WTC11 (cell line): Measurements from ENCODE around the gene C1orf56. TPM values are rescaled to one million over a fixed set of nuclear protein-coding genes. Genes with fewer than 3 reads are reported as not detected.

Experiments used
- ATAC-seq: fragments of 200-7000 bp; cut with Tn5 transposase; 2 replicates; pipeline ENCODE4 v1.10.0; 2021; ENCODE audit warnings: mild to moderate bottlenecking, moderate library complexity
- CTCF ChIA-PET: fragments of 300-600 bp; sonication (Branson Sonifier 250); formaldehyde crosslinking; loops from one replicate; lab custom pipeline; 2021; ENCODE audit warnings: antibody characterized with exemption; lab: Charles Lee
- POLR2A ChIA-PET: fragments of 350-600 bp; sonication (Branson Sonifier 250); formaldehyde crosslinking; loops from one replicate; lab custom pipeline; 2021; ENCODE audit warnings: antibody characterized with exemption; lab: Charles Lee
- DNase-seq: peaks from one replicate; pipeline ENCODE4 v3.0.0; 2021; ENCODE audit warnings: low spot score
- H3K27ac Mint-ChIP-seq: 2 replicates; pipeline ENCODE4 v1.8.0; 2021; ENCODE audit warnings: mixed read lengths
- H3K27me3 Mint-ChIP-seq: 2 replicates; pipeline ENCODE4 v1.8.0; 2021; ENCODE audit warnings: low read depth, mild to moderate bottlenecking, moderate library complexity, mixed read lengths
- H3K36me3 Mint-ChIP-seq: 2 replicates; pipeline ENCODE4 v1.8.0; 2021; ENCODE audit warnings: mixed read lengths
- H3K4me1 Mint-ChIP-seq: 2 replicates; pipeline ENCODE4 v1.8.0; 2022; ENCODE audit warnings: mixed read lengths
- H3K4me3 Mint-ChIP-seq: 2 replicates; pipeline ENCODE4 v1.8.0; 2021; ENCODE audit warnings: mild to moderate bottlenecking, moderate library complexity, mixed read lengths
- H3K9me3 Mint-ChIP-seq: 2 replicates; pipeline ENCODE4 v1.8.0; 2021; ENCODE audit warnings: mixed read lengths
- ATF2 ChIP-seq: sonication (generic); formaldehyde crosslinking; IDR thresholded peaks from 2 replicates; pipeline ENCODE4 v1.8.1; 2022; ENCODE audit warnings: low read depth, missing genetic modification reagents, borderline replicate concordance
- CREB1 ChIP-seq: sonication (generic); formaldehyde crosslinking; IDR thresholded peaks from 2 replicates; pipeline ENCODE4 v1.8.0; 2023; ENCODE audit warnings: mild to moderate bottlenecking, missing genetic modification reagents
- CTCF ChIP-seq: fragments of 200-600 bp; IDR thresholded peaks from 2 replicates; pipeline ENCODE4 v1.8.0; 2022; ENCODE audit warnings: antibody characterized with exemption
- EMX1 ChIP-seq: fragments of 250-450 bp; sonication (Bioruptor Pico); IDR thresholded peaks from 2 replicates; pipeline ENCODE4 v1.8.0; 2021; ENCODE audit warnings: mild to moderate bottlenecking
- ESRRA ChIP-seq: sonication (generic); formaldehyde crosslinking; IDR thresholded peaks from 2 replicates; pipeline ENCODE4 v1.8.1; 2022; ENCODE audit warnings: mild to moderate bottlenecking, missing genetic modification reagents, borderline replicate concordance
- ETV6 ChIP-seq: sonication (generic); formaldehyde crosslinking; IDR thresholded peaks from 2 replicates; pipeline ENCODE4 v1.8.1; 2022; ENCODE audit warnings: mild to moderate bottlenecking, missing genetic modification reagents
- GRHL2 ChIP-seq: fragments of 250-450 bp; sonication (Bioruptor Pico); IDR thresholded peaks from 2 replicates; pipeline ENCODE4 v1.8.0; 2022; ENCODE audit warnings: mild to moderate bottlenecking, moderate library complexity; ENCODE audit not compliant: insufficient replicate concordance, severe bottlenecking
- JUN ChIP-seq: sonication (generic); formaldehyde crosslinking; IDR thresholded peaks from 2 replicates; pipeline ENCODE4 v1.8.0; 2023; ENCODE audit warnings: mild to moderate bottlenecking, missing genetic modification reagents
- KAT7 ChIP-seq: sonication (generic); formaldehyde crosslinking; IDR thresholded peaks from 2 replicates; pipeline ENCODE4 v1.8.1; 2023; ENCODE audit warnings: missing genetic modification reagents, mild to moderate bottlenecking, borderline replicate concordance
- MYBL2 ChIP-seq: sonication (generic); formaldehyde crosslinking; IDR thresholded peaks from 2 replicates; pipeline ENCODE4 v1.8.1; 2023; ENCODE audit warnings: mild to moderate bottlenecking, moderate library complexity, missing genetic modification reagents
- NFYB ChIP-seq: sonication (generic); formaldehyde crosslinking; conservative IDR thresholded peaks from 2 replicates; pipeline ENCODE4 v1.8.0; 2022; ENCODE audit warnings: low read depth, missing genetic modification reagents
- NR2C2 ChIP-seq: sonication (generic); formaldehyde crosslinking; IDR thresholded peaks from 2 replicates; pipeline ENCODE4 v1.8.0; 2022; ENCODE audit warnings: mild to moderate bottlenecking, missing genetic modification reagents
- TEAD1 ChIP-seq: sonication (generic); formaldehyde crosslinking; IDR thresholded peaks from 2 replicates; pipeline ENCODE4 v1.8.0; 2022; ENCODE audit warnings: mild to moderate bottlenecking, missing genetic modification reagents
- TP53 ChIP-seq: sonication (generic); formaldehyde crosslinking; IDR thresholded peaks from 2 replicates; pipeline ENCODE4 v1.8.1; 2023; ENCODE audit warnings: mild to moderate bottlenecking, missing genetic modification reagents
- ZBTB43 ChIP-seq: sonication (generic); formaldehyde crosslinking; IDR thresholded peaks from 2 replicates; pipeline ENCODE4 v1.8.1; 2023; ENCODE audit warnings: mild to moderate bottlenecking, missing genetic modification reagents
- ZNF121 ChIP-seq: sonication (generic); formaldehyde crosslinking; IDR thresholded peaks from 2 replicates; pipeline ENCODE4 v1.8.0; 2023; ENCODE audit warnings: missing genetic modification reagents
- ZNF219 ChIP-seq: sonication (generic); formaldehyde crosslinking; IDR thresholded peaks from 2 replicates; pipeline ENCODE4 v1.8.0; 2023; ENCODE audit warnings: missing genetic modification reagents, mild to moderate bottlenecking, borderline replicate concordance
- ZNF263 ChIP-seq: sonication (generic); formaldehyde crosslinking; IDR thresholded peaks from 2 replicates; pipeline ENCODE4 v1.8.1; 2022; ENCODE audit warnings: low read depth, mild to moderate bottlenecking, moderate library complexity, missing genetic modification reagents
- total RNA-seq: library from RNA; stranded (reverse); gene quantifications from 3 replicates; pipeline ENCODE4 v1.2.3, GENCODE V29; 2021
- TF ChIP-seq, protein P1 (sequence below): sonication (generic); formaldehyde crosslinking; IDR thresholded peaks from 2 replicates; pipeline ENCODE4 v1.8.0; 2023; ENCODE audit warnings: mild to moderate bottlenecking, missing genetic modification reagents
- TF ChIP-seq, protein P2 (sequence below): sonication (generic); formaldehyde crosslinking; IDR thresholded peaks from 2 replicates; pipeline ENCODE4 v1.8.0; 2022; ENCODE audit warnings: missing genetic modification reagents
- TF ChIP-seq, protein P3 (sequence below): fragments of 250-450 bp; sonication (Bioruptor Pico); IDR thresholded peaks from 2 replicates; pipeline ENCODE4 v1.9.0; 2021; ENCODE audit warnings: moderate library complexity, mild to moderate bottlenecking, inconsistent platforms, borderline replicate concordance
- TF ChIP-seq, protein P4 (sequence below): fragments of 250-450 bp; sonication (Bioruptor Pico); IDR thresholded peaks from 2 replicates; pipeline ENCODE4 v2.1.2; 2022; ENCODE audit warnings: mild to moderate bottlenecking, moderate library complexity
- TF ChIP-seq, protein P5 (sequence below): sonication (generic); formaldehyde crosslinking; IDR thresholded peaks from 2 replicates; pipeline ENCODE4 v1.8.0; 2022; ENCODE audit warnings: mild to moderate bottlenecking, missing genetic modification reagents

Gene C1orf56
- total RNA-seq, 1 experiment from 2014 or later, result 2.9 TPM

GRCh38 chr1:151070474-151071276 lies 23.1 kb downstream of the C1orf56 start, which contains the start of gene GABPB2:
Gene GABPB2 (plus strand): TSS chr1:151070761. CDS start chr1:151088190, 17,429 bp downstream.
- DNase-seq (peak; percentile 93), ATAC-seq (peak; percentile 90)
- Mint-ChIP-seq H3K4me1 (peaks cover 10% of the 10 kb centered on the region), H3K9me3 (no peaks in the 10 kb centered on the region), H3K36me3 (peaks cover 11% of the 10 kb centered on the region), H3K27me3 (no peaks in the 10 kb centered on the region), H3K4me3 (peak within 1 kb of the TSS; percentile 94), H3K27ac (peak within 1 kb of the TSS; percentile 100)
- ChIA-PET CTCF (interaction anchor here (0.6 to 3.0 kb wide), 31 partner anchors 11 to 373 kb away, joined by 3 to 39 read pairs (median 5); partner anchors contain the start of genes ANXA9, BNIPL, C1orf56 and CDC42SE1), POLR2A (interaction anchor here (0.5 to 1.6 kb wide), 8 partner anchors 9 to 847 kb away, joined by 3 to 13 read pairs (median 5); partner anchors contain the start of genes CDC42SE1, MINDY1 and MLLT11)
- TF ChIP-seq ZNF219 (CRISPR knock-in tag) (no peak), KAT7 (CRISPR knock-in tag) (no peak; the same call in 1 of the 2 replicates), CTCF (peak; percentile 97), JUN (CRISPR knock-in tag) (peak; percentile 72), GRHL2 (CRISPR knock-in tag) (no peak), TP53 (CRISPR knock-in tag) (peak; percentile 78; the same call in 1 of the 2 replicates), ETV6 (CRISPR knock-in tag) (peak; percentile 38; the same call in 1 of the 2 replicates), TEAD1 (CRISPR knock-in tag) (peak; percentile 67), ATF2 (CRISPR knock-in tag) (no peak), ZNF263 (peak; percentile 72; the same call in 1 of the 2 replicates), ZNF121 (CRISPR knock-in tag) (0 out of 2 replicates have a peak, but pooled peaks have one; percentile 23), MYBL2 (CRISPR knock-in tag) (peak; percentile 44; the same call in 1 of the 2 replicates), NR2C2 (CRISPR knock-in tag) (no peak), NFYB (no peak), EMX1 (CRISPR knock-in tag) (no peak), ZBTB43 (CRISPR knock-in tag) (no peak; the same call in 1 of the 2 replicates), CREB1 (CRISPR knock-in tag) (no peak), ESRRA (CRISPR knock-in tag) (no peak)
- TF ChIP-seq, protein P1, sequence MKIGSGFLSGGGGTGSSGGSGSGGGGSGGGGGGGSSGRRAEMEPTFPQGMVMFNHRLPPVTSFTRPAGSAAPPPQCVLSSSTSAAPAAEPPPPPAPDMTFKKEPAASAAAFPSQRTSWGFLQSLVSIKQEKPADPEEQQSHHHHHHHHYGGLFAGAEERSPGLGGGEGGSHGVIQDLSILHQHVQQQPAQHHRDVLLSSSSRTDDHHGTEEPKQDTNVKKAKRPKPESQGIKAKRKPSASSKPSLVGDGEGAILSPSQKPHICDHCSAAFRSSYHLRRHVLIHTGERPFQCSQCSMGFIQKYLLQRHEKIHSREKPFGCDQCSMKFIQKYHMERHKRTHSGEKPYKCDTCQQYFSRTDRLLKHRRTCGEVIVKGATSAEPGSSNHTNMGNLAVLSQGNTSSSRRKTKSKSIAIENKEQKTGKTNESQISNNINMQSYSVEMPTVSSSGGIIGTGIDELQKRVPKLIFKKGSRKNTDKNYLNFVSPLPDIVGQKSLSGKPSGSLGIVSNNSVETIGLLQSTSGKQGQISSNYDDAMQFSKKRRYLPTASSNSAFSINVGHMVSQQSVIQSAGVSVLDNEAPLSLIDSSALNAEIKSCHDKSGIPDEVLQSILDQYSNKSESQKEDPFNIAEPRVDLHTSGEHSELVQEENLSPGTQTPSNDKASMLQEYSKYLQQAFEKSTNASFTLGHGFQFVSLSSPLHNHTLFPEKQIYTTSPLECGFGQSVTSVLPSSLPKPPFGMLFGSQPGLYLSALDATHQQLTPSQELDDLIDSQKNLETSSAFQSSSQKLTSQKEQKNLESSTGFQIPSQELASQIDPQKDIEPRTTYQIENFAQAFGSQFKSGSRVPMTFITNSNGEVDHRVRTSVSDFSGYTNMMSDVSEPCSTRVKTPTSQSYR (CRISPR knock-in tag), result no peak
- TF ChIP-seq, protein P2, sequence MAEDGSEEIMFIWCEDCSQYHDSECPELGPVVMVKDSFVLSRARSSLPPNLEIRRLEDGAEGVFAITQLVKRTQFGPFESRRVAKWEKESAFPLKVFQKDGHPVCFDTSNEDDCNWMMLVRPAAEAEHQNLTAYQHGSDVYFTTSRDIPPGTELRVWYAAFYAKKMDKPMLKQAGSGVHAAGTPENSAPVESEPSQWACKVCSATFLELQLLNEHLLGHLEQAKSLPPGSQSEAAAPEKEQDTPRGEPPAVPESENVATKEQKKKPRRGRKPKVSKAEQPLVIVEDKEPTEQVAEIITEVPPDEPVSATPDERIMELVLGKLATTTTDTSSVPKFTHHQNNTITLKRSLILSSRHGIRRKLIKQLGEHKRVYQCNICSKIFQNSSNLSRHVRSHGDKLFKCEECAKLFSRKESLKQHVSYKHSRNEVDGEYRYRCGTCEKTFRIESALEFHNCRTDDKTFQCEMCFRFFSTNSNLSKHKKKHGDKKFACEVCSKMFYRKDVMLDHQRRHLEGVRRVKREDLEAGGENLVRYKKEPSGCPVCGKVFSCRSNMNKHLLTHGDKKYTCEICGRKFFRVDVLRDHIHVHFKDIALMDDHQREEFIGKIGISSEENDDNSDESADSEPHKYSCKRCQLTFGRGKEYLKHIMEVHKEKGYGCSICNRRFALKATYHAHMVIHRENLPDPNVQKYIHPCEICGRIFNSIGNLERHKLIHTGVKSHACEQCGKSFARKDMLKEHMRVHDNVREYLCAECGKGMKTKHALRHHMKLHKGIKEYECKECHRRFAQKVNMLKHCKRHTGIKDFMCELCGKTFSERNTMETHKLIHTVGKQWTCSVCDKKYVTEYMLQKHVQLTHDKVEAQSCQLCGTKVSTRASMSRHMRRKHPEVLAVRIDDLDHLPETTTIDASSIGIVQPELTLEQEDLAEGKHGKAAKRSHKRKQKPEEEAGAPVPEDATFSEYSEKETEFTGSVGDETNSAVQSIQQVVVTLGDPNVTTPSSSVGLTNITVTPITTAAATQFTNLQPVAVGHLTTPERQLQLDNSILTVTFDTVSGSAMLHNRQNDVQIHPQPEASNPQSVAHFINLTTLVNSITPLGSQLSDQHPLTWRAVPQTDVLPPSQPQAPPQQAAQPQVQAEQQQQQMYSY, result peak; percentile 93
- TF ChIP-seq, protein P3, sequence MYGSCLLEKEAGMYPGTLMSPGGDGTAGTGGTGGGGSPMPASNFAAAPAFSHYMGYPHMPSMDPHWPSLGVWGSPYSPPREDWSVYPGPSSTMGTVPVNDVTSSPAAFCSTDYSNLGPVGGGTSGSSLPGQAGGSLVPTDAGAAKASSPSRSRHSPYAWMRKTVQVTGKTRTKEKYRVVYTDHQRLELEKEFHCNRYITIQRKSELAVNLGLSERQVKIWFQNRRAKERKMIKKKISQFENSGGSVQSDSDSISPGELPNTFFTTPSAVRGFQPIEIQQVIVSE, result no peak
- TF ChIP-seq, protein P4, sequence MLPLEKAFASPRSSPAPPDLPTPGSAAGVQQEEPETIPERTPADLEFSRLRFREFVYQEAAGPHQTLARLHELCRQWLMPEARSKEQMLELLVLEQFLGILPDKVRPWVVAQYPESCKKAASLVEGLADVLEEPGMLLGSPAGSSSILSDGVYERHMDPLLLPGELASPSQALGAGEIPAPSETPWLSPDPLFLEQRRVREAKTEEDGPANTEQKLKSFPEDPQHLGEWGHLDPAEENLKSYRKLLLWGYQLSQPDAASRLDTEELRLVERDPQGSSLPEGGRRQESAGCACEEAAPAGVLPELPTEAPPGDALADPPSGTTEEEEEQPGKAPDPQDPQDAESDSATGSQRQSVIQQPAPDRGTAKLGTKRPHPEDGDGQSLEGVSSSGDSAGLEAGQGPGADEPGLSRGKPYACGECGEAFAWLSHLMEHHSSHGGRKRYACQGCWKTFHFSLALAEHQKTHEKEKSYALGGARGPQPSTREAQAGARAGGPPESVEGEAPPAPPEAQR (CRISPR knock-in tag), result no peak
- TF ChIP-seq, protein P5, sequence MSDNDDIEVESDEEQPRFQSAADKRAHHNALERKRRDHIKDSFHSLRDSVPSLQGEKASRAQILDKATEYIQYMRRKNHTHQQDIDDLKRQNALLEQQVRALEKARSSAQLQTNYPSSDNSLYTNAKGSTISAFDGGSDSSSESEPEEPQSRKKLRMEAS (CRISPR knock-in tag), result peak; percentile 87
